HepG2 (cell line): ENCODE data around the gene OSBPL3. TPM values are rescaled to one million over a fixed set of nuclear protein-coding genes. Genes with fewer than 3 reads are reported as not detected.

ENCODE experiments used
- ATF7 ChIP-seq, 2 experiments: fragments of 450-650 bp in 1 of 2; sonication (generic) in 1 of 2; formaldehyde crosslinking in 1 of 2; IDR thresholded peaks; 2 replicates each; pipeline versions ENCODE4 v1.4.0 to v1.6.1; 2016 to 2020; ENCODE audit warnings: antibody characterized with exemption in 1 of 2, mild to moderate bottlenecking in 1 of 2, missing genetic modification reagents in 1 of 2
- CEBPB ChIP-seq: IDR thresholded peaks from 2 replicates; pipeline ENCODE4 v1.6.1; 2011; ENCODE audit warnings: low read depth, low read length, improper control_type of control experiment, borderline replicate concordance
- EP300 ChIP-seq, 3 experiments: sonication (generic) in 1 of 3; formaldehyde crosslinking in 1 of 3; IDR thresholded peaks; 2 replicates each; pipeline versions ENCODE4 v1.5.1 to v1.6.1; 2011 to 2020; ENCODE audit warnings: low read depth in 2 of 3, low read length in 2 of 3, borderline replicate concordance in 1 of 3, improper control_type of control experiment in 1 of 3, mild to moderate bottlenecking in 1 of 3, missing genetic modification reagents in 1 of 3, moderate library complexity in 1 of 3
- HOXA3 ChIP-seq: sonication (generic); formaldehyde crosslinking; IDR thresholded peaks from 2 replicates; pipeline ENCODE4 v1.5.0; 2020; ENCODE audit warnings: missing genetic modification reagents
- MED1 ChIP-seq: sonication (generic); formaldehyde crosslinking; IDR thresholded peaks from 2 replicates; pipeline ENCODE4 v1.4.0; 2020; ENCODE audit warnings: missing genetic modification reagents
- RARA ChIP-seq: IDR thresholded peaks from 2 replicates; pipeline ENCODE4 v1.6.1; 2016; ENCODE audit warnings: missing genetic modification reagents, missing compliant biosample characterization
- SAP130 ChIP-seq: IDR thresholded peaks from 2 replicates; pipeline ENCODE4 v1.6.1; 2016; ENCODE audit warnings: low read depth
- SOX13 ChIP-seq, 3 experiments: fragments of 450-650 bp in 1 of 3; sonication (generic) in 1 of 3; formaldehyde crosslinking in 1 of 3; IDR thresholded peaks in 2 of 3; conservative IDR thresholded peaks in 1 of 3; 2 replicates each; pipeline versions ENCODE4 v1.5.0 to v1.6.1; 2016 to 2020; ENCODE audit warnings: antibody characterized with exemption in 1 of 3, mild to moderate bottlenecking in 1 of 3, missing compliant biosample characterization in 1 of 3, missing genetic modification reagents in 1 of 3, moderate library complexity in 1 of 3
- TBX2 ChIP-seq: sonication (generic); formaldehyde crosslinking; IDR thresholded peaks from 2 replicates; pipeline ENCODE4 v1.5.0; 2020; ENCODE audit warnings: missing genetic modification reagents, mild to moderate bottlenecking, borderline replicate concordance
- ZNF614 ChIP-seq: IDR thresholded peaks from 2 replicates; pipeline ENCODE4 v1.6.1; 2018; ENCODE audit warnings: missing biosample characterization, missing genetic modification reagents, inconsistent platforms, borderline replicate concordance
- polyA plus RNA-seq, 8 experiments: library from polyadenylated mRNA; depleted of rRNA in 3 of 8; stranded (reverse) in 7 of 8; unstranded in 1 of 8; fragments of >200 nt; fragmentation: Illumina TruSeq in 4 of 8; extraction: Trizol in 4 of 8; gene quantifications; 2 replicates each; pipeline versions ENCODE4 v1.2.1 to v1.2.3, GENCODE V29; 2011 to 2016; ENCODE audit warnings: low read depth in 4 of 8, missing spikeins in 1 of 8, mixed read lengths in 1 of 8; ENCODE audit not compliant: insufficient read depth in 1 of 8
- total RNA-seq, 5 experiments: library from RNA; depleted of rRNA; stranded (reverse); fragments of >200 nt; fragmentation: Illumina TruSeq; extraction: Trizol; gene quantifications; 2 replicates each; pipeline ENCODE4 v1.2.3, GENCODE V29; 2016; ENCODE audit warnings: low read depth in 1 of 5
- TF ChIP-seq, protein P1 (sequence below): IDR thresholded peaks from 2 replicates; pipeline ENCODE4 v1.4.0; 2020; ENCODE audit warnings: mild to moderate bottlenecking, missing genetic modification reagents

OSBPL3 gene
- total and polyA plus RNA-seq, 2 of the 13 experiments (the other 11 are each of a cell fraction or from before 2014, with no cell fraction given) = 8.8 to 28.9 TPM

- TF ChIP-seq SOX13 (IDR thresholded peaks at IDR 0.05) (no peak), SOX13 (CRISPR knock-in tag; conservative IDR thresholded peaks at IDR 0.05 in 1 of 2, IDR thresholded peaks at IDR 0.05 in 1 of 2) (peak in 1 of 2 experiments; percentile 46; a peak in 1 of 4 replicates), RARA (peak; percentile 27; the same call in 1 of the 2 replicates), HOXA3 (peak; percentile 73), EP300 (IDR thresholded peaks at IDR 0.05; ENCODE audit: low read depth in 2 of 2, low read length in 2 of 2) (peak in 1 of 2 experiments; percentile 46; a peak in 1 of 4 replicates), EP300 (CRISPR knock-in tag; IDR thresholded peaks at IDR 0.05; ENCODE audit: borderline replicate concordance) (no peak), ATF7 (IDR thresholded peaks at IDR 0.05) (peak; percentile 88), ATF7 (CRISPR knock-in tag; IDR thresholded peaks at IDR 0.05) (no peak), CEBPB (no peak), ZNF614 (0 out of 2 replicates have a peak, but pooled peaks have one; percentile 19), SAP130 (CRISPR knock-in tag) (peak; percentile 26; the same call in 1 of the 2 replicates), MED1 (CRISPR knock-in tag) (peak; percentile 46; the same call in 1 of the 2 replicates), TBX2 (CRISPR knock-in tag) (peak; percentile 39; the same call in 1 of the 2 replicates)
- TF ChIP-seq, protein P1, sequence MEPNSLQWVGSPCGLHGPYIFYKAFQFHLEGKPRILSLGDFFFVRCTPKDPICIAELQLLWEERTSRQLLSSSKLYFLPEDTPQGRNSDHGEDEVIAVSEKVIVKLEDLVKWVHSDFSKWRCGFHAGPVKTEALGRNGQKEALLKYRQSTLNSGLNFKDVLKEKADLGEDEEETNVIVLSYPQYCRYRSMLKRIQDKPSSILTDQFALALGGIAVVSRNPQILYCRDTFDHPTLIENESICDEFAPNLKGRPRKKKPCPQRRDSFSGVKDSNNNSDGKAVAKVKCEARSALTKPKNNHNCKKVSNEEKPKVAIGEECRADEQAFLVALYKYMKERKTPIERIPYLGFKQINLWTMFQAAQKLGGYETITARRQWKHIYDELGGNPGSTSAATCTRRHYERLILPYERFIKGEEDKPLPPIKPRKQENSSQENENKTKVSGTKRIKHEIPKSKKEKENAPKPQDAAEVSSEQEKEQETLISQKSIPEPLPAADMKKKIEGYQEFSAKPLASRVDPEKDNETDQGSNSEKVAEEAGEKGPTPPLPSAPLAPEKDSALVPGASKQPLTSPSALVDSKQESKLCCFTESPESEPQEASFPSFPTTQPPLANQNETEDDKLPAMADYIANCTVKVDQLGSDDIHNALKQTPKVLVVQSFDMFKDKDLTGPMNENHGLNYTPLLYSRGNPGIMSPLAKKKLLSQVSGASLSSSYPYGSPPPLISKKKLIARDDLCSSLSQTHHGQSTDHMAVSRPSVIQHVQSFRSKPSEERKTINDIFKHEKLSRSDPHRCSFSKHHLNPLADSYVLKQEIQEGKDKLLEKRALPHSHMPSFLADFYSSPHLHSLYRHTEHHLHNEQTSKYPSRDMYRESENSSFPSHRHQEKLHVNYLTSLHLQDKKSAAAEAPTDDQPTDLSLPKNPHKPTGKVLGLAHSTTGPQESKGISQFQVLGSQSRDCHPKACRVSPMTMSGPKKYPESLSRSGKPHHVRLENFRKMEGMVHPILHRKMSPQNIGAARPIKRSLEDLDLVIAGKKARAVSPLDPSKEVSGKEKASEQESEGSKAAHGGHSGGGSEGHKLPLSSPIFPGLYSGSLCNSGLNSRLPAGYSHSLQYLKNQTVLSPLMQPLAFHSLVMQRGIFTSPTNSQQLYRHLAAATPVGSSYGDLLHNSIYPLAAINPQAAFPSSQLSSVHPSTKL (CRISPR knock-in tag) = peak; percentile 30; the same call in 1 of the 2 replicates
These were observed 48.5 kb upstream of the OSBPL3 start (continued) for GRCh38 chr7:25028370-25029021.
